Kidney (tissue), 14 donors: Measurements from ENCODE around the gene RAP1GAP2. TPM values are rescaled to one million over a fixed set of nuclear protein-coding genes. Genes with fewer than 3 reads are reported as not detected.
"Not testable (repeated sequence)": the region's sequence is repeated elsewhere in the genome, so short reads cannot be mapped to it uniquely, and the experiment has no call there.

Source experiments
- DNase-seq, 5 donors: peaks; one replicate each; pipeline ENCODE4 v3.0.0-alpha.2; 2013 to 2020
- FAIRE-seq: peaks from 2 replicates; lab custom pipeline; 2012; peaks lifted over from hg19 to GRCh38; lab: Jason Lieb, UNC
- H3K27ac ChIP-seq, 2 donors: one replicate each; pipeline ENCODE4 v1.7.0; 2013; ENCODE audit warnings: low read depth in 2 of 2, low read length in 2 of 2, inconsistent platforms in 1 of 2
- H3K27me3 ChIP-seq: one replicate; pipeline ENCODE4 v1.7.1; 2013; ENCODE audit warnings: low read length, inconsistent platforms; ENCODE audit not compliant: control insufficient read depth, insufficient read depth
- H3K36me3 ChIP-seq, 3 donors: one replicate each; pipeline versions ENCODE4 v1.7.0 to v1.7.1; 2013; ENCODE audit warnings: low read length in 3 of 3, control low read depth in 1 of 3, inconsistent platforms in 1 of 3; ENCODE audit not compliant: insufficient read depth in 3 of 3, control insufficient read depth in 2 of 3
- H3K4me1 ChIP-seq, 3 donors: one replicate each; pipeline versions ENCODE4 v1.7.0 to v1.7.1; 2013; ENCODE audit warnings: low read length in 3 of 3, inconsistent platforms in 1 of 3, low read depth in 1 of 3; ENCODE audit not compliant: control insufficient read depth in 2 of 3, insufficient read depth in 2 of 3
- H3K4me3 ChIP-seq, 3 donors: one replicate each; pipeline versions ENCODE4 v1.7.0 to v1.8.1; 2013; ENCODE audit warnings: low read length in 3 of 3, control low read depth in 1 of 3, inconsistent platforms in 1 of 3
- H3K9ac ChIP-seq, 3 donors: one replicate each; pipeline versions ENCODE4 v1.7.0 to v1.7.1; 2013; ENCODE audit warnings: low read length in 3 of 3, control low read depth in 1 of 3, inconsistent platforms in 1 of 3
- H3K9me3 ChIP-seq, 3 donors: one replicate each; pipeline versions ENCODE4 v1.7.0 to v1.7.1; 2013; ENCODE audit warnings: low read length in 3 of 3, control low read depth in 1 of 3, inconsistent platforms in 1 of 3; ENCODE audit not compliant: control insufficient read depth in 2 of 3, insufficient read depth in 1 of 3
- intact Hi-C: fragments of 100-400 bp; cut with DNase I; formaldehyde crosslinking; loops from one replicate; pipeline ENCODE4 v1.11.1; 2022
- polyA plus RNA-seq: library from polyadenylated mRNA; stranded (reverse); fragments of 350-450 nt; fragmentation: Illumina TruSeq; extraction: RNeasy Lipid Tissue Mini Kit (QIAGEN cat#74804); gene quantifications from one replicate; pipeline ENCODE4 v1.2.3, GENCODE V29; 2014; ENCODE audit warnings: low read depth, low replicate concordance; ENCODE audit not compliant: insufficient read depth
- total RNA-seq: library from RNA; stranded (reverse); fragmentation: NEBNext Ultra II Directional; extraction: Animal tissue kit (Norgen Biotek cat#: 25700); gene quantifications from one replicate; pipeline ENCODE4 v1.2.1, GENCODE V29; 2021
- TF ChIP-seq, protein P1 (sequence below): IDR thresholded peaks from 3 replicates; pipeline ENCODE4 v1.5.1; 2012; ENCODE audit warnings: mild to moderate bottlenecking, moderate library complexity, borderline replicate concordance; ENCODE audit not compliant: insufficient read depth; ENCODE audit errors: extremely low read depth
- donor health status: control.
- donor health status: control.
- donor health status: control.
- donor health status: control.
- donor health status: control.
- donor health status: DM: yes; HTN: yes; CAD: no.
- donor health status: Normal renal cell carcinoma (clear cell type).

RAP1GAP2 gene
- total and polyA plus RNA-seq, 2 donors from 2014 or later: 6.8 to 46.2 TPM

DNA sequence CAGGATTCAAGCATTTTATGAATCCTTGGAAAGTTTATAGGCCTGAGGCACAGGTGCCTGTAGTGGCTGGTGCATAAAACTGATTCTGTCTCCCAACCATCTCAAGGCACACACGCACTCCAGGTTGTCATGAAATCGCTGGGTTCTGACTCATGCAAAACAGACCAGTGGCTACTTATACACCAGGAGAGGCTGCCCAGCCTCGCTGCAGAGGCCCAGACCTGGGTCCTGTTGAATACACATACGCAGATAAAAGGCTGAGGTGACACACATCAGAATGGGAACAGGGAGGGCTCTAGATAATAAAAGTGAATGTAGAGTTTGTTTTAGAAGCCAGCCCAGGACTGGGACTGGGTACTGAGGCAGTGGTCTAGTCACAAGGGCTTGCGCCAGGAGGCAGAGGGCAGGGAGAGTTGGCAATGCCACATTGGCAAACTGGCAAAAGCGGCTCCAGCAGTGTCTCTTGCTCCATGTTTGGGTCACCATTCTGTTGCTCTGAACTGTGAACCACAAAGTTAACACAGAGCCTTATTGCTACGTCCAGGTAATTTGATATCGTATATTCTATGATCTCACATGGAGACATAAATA is 253.6 kb downstream of the RAP1GAP2 start:
- peak overlapping the region in 2 of 3 donors; percentile 91 to 92 for H3K4me3 ChIP-seq
- H3K9me3 ChIP-seq: no peaks in the 10 kb centered on the region
- no peaks in the 10 kb centered on the region for H3K27me3 ChIP-seq
- no peak overlapping the region for H3K9ac ChIP-seq
- no peak for FAIRE-seq
- no peak overlapping the region for H3K27ac ChIP-seq
- peaks cover 0 to 3% (median 0%) of the 10 kb centered on the region in 3 donors for H3K4me1 ChIP-seq
- DNase-seq: no peak
- no peaks in the 10 kb centered on the region for H3K36me3 ChIP-seq
- intact Hi-C loops: no loop called here
- TF ChIP-seq, protein P1, sequence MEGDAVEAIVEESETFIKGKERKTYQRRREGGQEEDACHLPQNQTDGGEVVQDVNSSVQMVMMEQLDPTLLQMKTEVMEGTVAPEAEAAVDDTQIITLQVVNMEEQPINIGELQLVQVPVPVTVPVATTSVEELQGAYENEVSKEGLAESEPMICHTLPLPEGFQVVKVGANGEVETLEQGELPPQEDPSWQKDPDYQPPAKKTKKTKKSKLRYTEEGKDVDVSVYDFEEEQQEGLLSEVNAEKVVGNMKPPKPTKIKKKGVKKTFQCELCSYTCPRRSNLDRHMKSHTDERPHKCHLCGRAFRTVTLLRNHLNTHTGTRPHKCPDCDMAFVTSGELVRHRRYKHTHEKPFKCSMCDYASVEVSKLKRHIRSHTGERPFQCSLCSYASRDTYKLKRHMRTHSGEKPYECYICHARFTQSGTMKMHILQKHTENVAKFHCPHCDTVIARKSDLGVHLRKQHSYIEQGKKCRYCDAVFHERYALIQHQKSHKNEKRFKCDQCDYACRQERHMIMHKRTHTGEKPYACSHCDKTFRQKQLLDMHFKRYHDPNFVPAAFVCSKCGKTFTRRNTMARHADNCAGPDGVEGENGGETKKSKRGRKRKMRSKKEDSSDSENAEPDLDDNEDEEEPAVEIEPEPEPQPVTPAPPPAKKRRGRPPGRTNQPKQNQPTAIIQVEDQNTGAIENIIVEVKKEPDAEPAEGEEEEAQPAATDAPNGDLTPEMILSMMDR: no peak

DNA sequence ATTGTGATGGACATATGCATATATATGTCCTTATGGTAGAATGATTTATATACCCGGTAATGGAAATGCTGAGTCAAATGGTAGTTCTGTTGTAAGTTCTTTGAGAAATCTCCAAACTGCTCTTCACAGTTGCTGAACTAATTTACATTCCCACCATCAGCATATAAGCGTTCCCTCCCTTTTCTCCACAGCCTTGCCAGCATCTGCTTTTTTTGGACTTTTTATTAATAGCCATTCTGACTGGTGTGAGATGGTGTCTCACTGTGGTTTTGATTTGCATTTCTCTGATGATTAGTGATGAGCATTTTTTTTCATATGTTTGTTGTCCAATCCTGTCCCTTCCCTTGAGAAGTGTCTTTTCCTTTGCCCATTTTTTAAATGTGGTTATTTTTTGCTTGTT is 258.6 kb downstream of the RAP1GAP2 start:
- intact Hi-C loops, H3K9me3 ChIP-seq, H3K4me1 ChIP-seq, H3K36me3 ChIP-seq, DNase-seq, H3K4me3 ChIP-seq, H3K9ac ChIP-seq, H3K27ac ChIP-seq, FAIRE-seq, H3K27me3 ChIP-seq: not testable (repeated sequence)

DNA sequence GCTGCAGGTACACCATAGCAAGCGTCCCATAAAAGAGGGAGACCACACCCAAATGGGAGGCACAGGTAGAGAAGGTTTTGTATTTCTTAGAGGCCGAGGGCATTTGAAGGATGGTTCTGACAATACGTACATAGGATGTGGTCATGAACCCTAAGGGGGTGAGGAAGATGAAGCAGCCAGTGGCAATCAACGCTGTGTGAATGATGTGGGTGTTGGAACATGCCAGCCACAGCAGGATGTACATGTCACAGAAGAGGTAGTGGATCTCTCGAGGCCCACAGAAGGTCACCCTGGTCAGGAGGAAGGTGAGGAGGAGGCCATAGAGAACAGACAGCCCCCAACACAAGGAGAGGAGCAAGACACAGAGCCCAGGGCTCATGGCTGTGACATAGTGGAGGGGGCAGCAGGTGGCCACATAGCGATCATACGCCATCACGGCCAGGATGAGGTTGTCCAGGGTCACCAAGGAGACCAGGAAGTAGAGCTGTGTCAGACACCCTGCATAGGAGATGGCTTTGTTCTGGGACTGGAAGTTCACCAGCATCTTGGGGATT is 266.7 kb downstream of the RAP1GAP2 start:
- H3K27ac ChIP-seq, DNase-seq, H3K27me3 ChIP-seq, FAIRE-seq, intact Hi-C loops, H3K4me3 ChIP-seq, H3K36me3 ChIP-seq, H3K4me1 ChIP-seq, H3K9me3 ChIP-seq, H3K9ac ChIP-seq: not testable (repeated sequence)

DNA sequence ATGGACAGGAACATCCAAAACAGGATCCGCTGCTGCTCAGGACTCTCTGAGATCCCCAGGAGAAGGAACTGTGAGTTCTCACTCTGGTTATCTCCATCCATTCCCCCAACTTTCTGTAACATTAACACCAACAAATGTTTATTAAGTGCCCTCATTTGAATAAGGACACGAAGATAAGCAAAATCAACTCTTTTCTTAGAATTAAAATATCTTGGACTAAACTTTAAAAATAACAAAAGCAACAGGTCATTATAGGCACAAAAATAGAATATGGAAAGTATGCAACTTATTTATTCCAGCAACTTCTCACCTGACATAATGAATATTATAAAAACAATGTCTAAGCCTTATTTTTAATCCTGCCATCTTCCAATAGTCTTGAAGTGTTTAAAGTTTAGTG is 267.3 kb downstream of the RAP1GAP2 start, which contains the start of gene OR1D5:
TSS of gene OR1D5 (minus strand) at position 101 of the 400 bp plus-strand sequence. CDS start at position 101, 0 bp downstream.
- H3K27me3 ChIP-seq, intact Hi-C loops, H3K9ac ChIP-seq, H3K9me3 ChIP-seq, H3K27ac ChIP-seq, DNase-seq, H3K36me3 ChIP-seq, H3K4me1 ChIP-seq, H3K4me3 ChIP-seq: not testable (repeated sequence)
- FAIRE-seq: peak; percentile 21

DNA sequence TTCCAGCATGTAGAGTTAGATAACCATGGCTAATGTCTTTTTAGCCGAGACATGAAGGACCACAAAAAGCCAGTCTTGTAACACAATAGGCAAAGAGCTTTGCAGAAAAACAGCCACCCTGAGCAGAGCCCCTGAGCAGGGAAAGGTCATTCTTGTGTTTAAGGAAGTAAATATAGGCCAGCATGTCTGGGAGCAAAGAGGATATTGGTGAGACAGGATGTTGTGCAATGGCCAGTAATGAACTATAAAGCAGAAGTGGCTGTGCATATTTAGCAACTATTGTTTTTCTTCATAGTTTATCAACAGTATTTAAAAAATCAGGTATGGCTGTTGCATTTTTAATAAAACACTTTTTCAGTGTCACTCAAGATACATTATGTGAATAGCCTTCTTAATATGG is 269.0 kb downstream of the RAP1GAP2 start:
- intact Hi-C loops, H3K9me3 ChIP-seq, FAIRE-seq, H3K9ac ChIP-seq, H3K27ac ChIP-seq, H3K27me3 ChIP-seq, H3K4me1 ChIP-seq, H3K4me3 ChIP-seq, H3K36me3 ChIP-seq: not testable (repeated sequence)
- DNase-seq: peak in 1 of 5 donors; percentile 23

DNA sequence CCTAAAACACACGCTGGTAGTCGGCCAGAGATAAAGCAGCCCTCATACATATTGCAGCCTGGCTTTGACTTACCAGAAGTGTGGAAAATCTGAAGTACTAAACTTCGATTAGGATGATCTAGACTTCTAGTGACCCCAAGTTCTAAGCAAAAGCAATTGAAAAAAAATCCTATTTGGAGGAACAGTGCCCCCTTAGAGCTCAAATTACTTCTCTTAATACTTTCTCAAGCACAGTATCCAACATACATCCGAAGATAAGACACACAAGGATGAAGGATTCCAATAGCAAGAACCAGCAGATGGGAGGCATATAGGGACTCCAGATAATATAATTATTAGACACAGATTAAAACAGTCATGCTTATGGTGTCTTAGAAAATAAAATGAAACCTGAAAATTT is 277.6 kb downstream of the RAP1GAP2 start:
- H3K36me3 ChIP-seq, DNase-seq, H3K27ac ChIP-seq, H3K4me1 ChIP-seq, H3K9ac ChIP-seq, FAIRE-seq, H3K9me3 ChIP-seq, H3K4me3 ChIP-seq, H3K27me3 ChIP-seq, intact Hi-C loops: not testable (repeated sequence)
